GM12878 (cell line): ENCODE results near the gene TCF12. TPM values are rescaled to one million over a fixed set of nuclear protein-coding genes. Genes with fewer than 3 reads are reported as not detected.
A peak's percentile ranks its signal among the peaks of the same experiment; 100 is the strongest.

Experiments
- CBX5 ChIP-seq: sonication (generic); IDR thresholded peaks from 2 replicates; pipeline ENCODE4 v1.6.1; 2016; ENCODE audit warnings: low read depth, moderate library complexity, mild to moderate bottlenecking, inconsistent platforms
- EP300 ChIP-seq, 2 experiments: fragments of 150-350 bp in 1 of 2; IDR thresholded peaks; 2 replicates each; pipeline ENCODE4 v1.6.1; 2011 to 2012; ENCODE audit warnings: low read depth in 2 of 2, low read length in 2 of 2, borderline replicate concordance in 1 of 2, improper control_type of control experiment in 1 of 2, inconsistent platforms in 1 of 2; ENCODE audit not compliant: control insufficient read depth in 1 of 2
- ETV6 ChIP-seq, 2 experiments: fragments of 450-650 bp in 1 of 2; IDR thresholded peaks in 1 of 2; conservative IDR thresholded peaks in 1 of 2; 2 replicates each; pipeline ENCODE4 v1.6.1; 2014; ENCODE audit warnings: antibody characterized with exemption in 1 of 2, borderline replicate concordance in 1 of 2, low read depth in 1 of 2, mild to moderate bottlenecking in 1 of 2, moderate library complexity in 1 of 2
- IRF4 ChIP-seq: IDR thresholded peaks from 2 replicates; pipeline ENCODE4 v1.6.1; 2011; ENCODE audit warnings: low read depth, low read length
- JUNB ChIP-seq: IDR thresholded peaks from 2 replicates; pipeline ENCODE4 v1.6.1; 2016; ENCODE audit warnings: antibody characterized with exemption, mild to moderate bottlenecking
- MXI1 ChIP-seq: fragments of 150-350 bp; IDR thresholded peaks from 2 replicates; pipeline ENCODE4 v1.6.1; 2011; ENCODE audit warnings: low read depth, mild to moderate bottlenecking, inconsistent platforms, low read length, improper control_type of control experiment
- MYC ChIP-seq: IDR thresholded peaks from 2 replicates; pipeline ENCODE4 v1.6.1; 2011; ENCODE audit warnings: mild to moderate bottlenecking, low read length, moderate library complexity, inconsistent platforms; ENCODE audit not compliant: insufficient read depth, insufficient replicate concordance, insufficient read length, severe bottlenecking
- NFIC ChIP-seq: IDR thresholded peaks from 2 replicates; pipeline ENCODE4 v1.6.1; 2012; ENCODE audit warnings: low read depth, mild to moderate bottlenecking, inconsistent platforms, low read length, moderate library complexity
- NFYB ChIP-seq: IDR thresholded peaks from 2 replicates; pipeline ENCODE4 v1.6.1; 2011; ENCODE audit warnings: low read depth, mild to moderate bottlenecking, low read length, improper control_type of control experiment, moderate library complexity; ENCODE audit not compliant: insufficient read depth
- NR2C1 ChIP-seq: fragments of 450-650 bp; IDR thresholded peaks from 2 replicates; pipeline ENCODE4 v1.6.1; 2017; ENCODE audit warnings: antibody characterized with exemption, mild to moderate bottlenecking, moderate library complexity
- POLR2AphosphoS5 ChIP-seq: IDR thresholded peaks from 2 replicates; pipeline ENCODE4 v1.6.1; 2011; ENCODE audit warnings: mild to moderate bottlenecking, low read length, inconsistent platforms
- RBBP5 ChIP-seq: fragments of 200-600 bp; sonication (generic); conservative IDR thresholded peaks from 2 replicates; pipeline ENCODE4 v1.6.1; 2016
- RELA ChIP-seq: fragments of 450-650 bp; IDR thresholded peaks from 2 replicates; pipeline ENCODE4 v1.8.0; 2014; ENCODE audit warnings: borderline replicate concordance; ENCODE audit not compliant: partially characterized antibody
- RELB ChIP-seq: fragments of 450-650 bp; IDR thresholded peaks from 2 replicates; pipeline ENCODE4 v1.6.1; 2017; ENCODE audit warnings: low read depth, mild to moderate bottlenecking, moderate library complexity
- SIX5 ChIP-seq: IDR thresholded peaks from 2 replicates; pipeline ENCODE4 v1.6.1; 2011; ENCODE audit warnings: mild to moderate bottlenecking, low read depth, low read length, moderate library complexity; ENCODE audit not compliant: severe bottlenecking
- SMARCA5 ChIP-seq: fragments of 450-650 bp; IDR thresholded peaks from 2 replicates; pipeline ENCODE4 v1.6.1; 2017; ENCODE audit warnings: mild to moderate bottlenecking
- SPI1 ChIP-seq: IDR thresholded peaks from 2 replicates; pipeline ENCODE4 v1.6.1; 2011; ENCODE audit warnings: low read depth, mild to moderate bottlenecking, low read length, moderate library complexity, borderline replicate concordance; ENCODE audit not compliant: insufficient read depth
- STAT1 ChIP-seq: fragments of 450-650 bp; conservative IDR thresholded peaks from 2 replicates; pipeline ENCODE4 v1.6.1; 2014; ENCODE audit warnings: antibody characterized with exemption, mild to moderate bottlenecking
- WRNIP1 ChIP-seq: IDR thresholded peaks from 2 replicates; pipeline ENCODE4 v1.6.1; 2011; ENCODE audit warnings: low read depth, low read length, improper control_type of control experiment, borderline replicate concordance
- YBX1 ChIP-seq: fragments of 450-650 bp; IDR thresholded peaks from 2 replicates; pipeline ENCODE4 v1.6.1; 2016; ENCODE audit warnings: antibody characterized with exemption
- ZNF24 ChIP-seq: fragments of 450-650 bp; IDR thresholded peaks from 2 replicates; pipeline ENCODE4 v1.6.1; 2017; ENCODE audit warnings: antibody characterized with exemption, mild to moderate bottlenecking
- ZNF592 ChIP-seq: fragments of 450-650 bp; IDR thresholded peaks from 2 replicates; pipeline ENCODE4 v1.6.1; 2017; ENCODE audit warnings: mild to moderate bottlenecking, moderate library complexity
- polyA plus RNA-seq, 11 experiments: library from polyadenylated mRNA; depleted of rRNA in 4 of 11; unstranded in 6 of 11; stranded (reverse) in 5 of 11; fragments of >200 nt; fragmentation: Nextera tagmentation in 4 of 11; fragmentation: Illumina TruSeq in 1 of 11; extraction: Ambion mirVana in 4 of 11; extraction: Trizol in 1 of 11; gene quantifications; 1 replicate in 1 of 11; 2 replicates in 10 of 11; pipeline versions ENCODE4 v1.2.1 to v1.2.3, GENCODE V29; 2011 to 2016; ENCODE audit warnings: inconsistent platforms in 2 of 11, missing spikeins in 2 of 11, low read depth in 1 of 11
- total RNA-seq, 4 experiments: library from RNA; depleted of rRNA in 3 of 4; stranded (reverse); fragments of >200 nt in 3 of 4; fragmentation: Illumina TruSeq in 1 of 4; extraction: Trizol in 1 of 4; gene quantifications; 2 replicates each; pipeline versions ENCODE4 v1.2.1 to v1.2.3, GENCODE V29; 2013 to 2021

The TCF12 gene
- total and polyA plus RNA-seq, 10 of the 15 experiments (the other 5 are each of a cell fraction or from before 2014, with no cell fraction given), result 8.2 to 70.9 (median 49.5) TPM

GRCh38 chr15:56886932-56887781 lies 31.3 kb upstream of the TCF12 start (continued):
- TF ChIP-seq ZNF592 (0 out of 2 replicates have a peak, but pooled peaks have one; percentile 43), SIX5 (no peak), CBX5 (no peak; the same call in 1 of the 2 replicates), POLR2AphosphoS5 (peak; percentile 85), ETV6 (conservative IDR thresholded peaks at IDR 0.05 in 1 of 2, IDR thresholded peaks at IDR 0.05 in 1 of 2; ENCODE audit: borderline replicate concordance in 1 of 2, low read depth in 1 of 2) (peak in 1 of 2 experiments; percentile 44; a peak in 1 of 4 replicates), SPI1 (no peak), SMARCA5 (peak; percentile 86), RELA (no peak), EP300 (IDR thresholded peaks at IDR 0.05; ENCODE audit: borderline replicate concordance in 1 of 2, control insufficient read depth in 1 of 2, low read depth in 2 of 2, low read length in 2 of 2) (no peak), STAT1 (0 out of 2 replicates have a peak, but pooled peaks have one; percentile 69), RELB (no peak; the same call in 1 of the 2 replicates), NFYB (peak; percentile 83), WRNIP1 (no peak), NR2C1 (peak; percentile 83), MYC (peak; percentile 62), JUNB (no peak), IRF4 (0 out of 2 replicates have a peak, but pooled peaks have one; percentile 6), RBBP5 (no peak), MXI1 (no peak), NFIC (no peak), ZNF24 (0 out of 2 replicates have a peak, but pooled peaks have one; percentile 30), YBX1 (no peak)
